HG03521 (cell line): ENCODE results near the gene PUS7.
A peak's percentile ranks its signal among the peaks of the same experiment; 100 is the strongest.
"Not testable (repeated sequence)": the region's sequence is repeated elsewhere in the genome, so short reads cannot be mapped to it uniquely, and the experiment has no call there.

Source experiments
- ATAC-seq: cut with Tn5 transposase; IDR thresholded peaks from one replicate; pipeline ENCODE4 v1.9.1; 2021; ENCODE audit warnings: mild to moderate bottlenecking, moderate library complexity; ENCODE audit not compliant: unreplicated experiment

Gene PUS7

GRCh38 chr7:105521717-105522463, at the start of gene PUS7:
PUS7 (minus strand) TSS chr7:105522271; CDS start chr7:105508512, 13,759 bp downstream.
- ATAC-seq = peak; percentile 91

DNA sequence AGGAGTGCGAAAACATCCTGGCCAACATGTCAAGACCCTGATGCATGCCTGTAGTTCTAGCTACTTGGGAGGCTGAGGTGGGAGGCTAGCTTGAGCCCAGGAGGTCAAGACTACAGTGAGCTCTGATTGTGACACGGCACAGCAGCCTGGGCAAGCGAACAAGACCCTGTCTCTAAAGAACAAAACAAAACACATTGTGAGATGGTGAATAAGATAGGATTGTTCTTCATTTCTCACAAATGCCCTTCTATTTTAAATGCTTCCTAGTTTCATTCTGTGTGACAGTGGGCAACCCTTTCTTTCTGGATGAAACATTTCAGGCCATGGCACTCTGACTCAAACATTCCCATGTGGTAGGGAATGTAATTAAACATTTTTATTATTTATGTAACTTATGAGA, 45.8 kb upstream of the PUS7 start:
- ATAC-seq = no peak

- no peak for ATAC-seq
Observed at GRCh38 chr7:105567024-105567423, 45.0 kb upstream of the PUS7 start.

DNA sequence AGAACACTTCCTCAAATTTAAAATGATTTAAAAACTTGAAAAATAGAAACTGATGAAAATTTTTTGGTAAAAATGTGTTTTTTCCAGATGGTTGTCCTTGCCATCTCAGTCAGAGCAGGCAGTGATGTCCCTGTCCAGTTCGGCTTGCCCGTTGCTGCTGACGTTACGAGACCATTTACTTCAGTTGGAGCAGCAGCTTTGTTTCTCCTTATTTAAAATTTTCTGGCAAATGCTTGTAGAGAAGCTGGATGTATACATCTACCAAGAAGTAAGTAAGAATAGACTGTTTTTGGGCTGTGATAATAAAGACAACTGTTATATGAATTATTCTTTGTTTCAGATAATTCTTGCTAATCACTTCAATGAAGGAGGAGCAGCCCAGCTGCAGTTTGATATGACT, 43.1 kb upstream of the PUS7 start:
- no peak for ATAC-seq

DNA sequence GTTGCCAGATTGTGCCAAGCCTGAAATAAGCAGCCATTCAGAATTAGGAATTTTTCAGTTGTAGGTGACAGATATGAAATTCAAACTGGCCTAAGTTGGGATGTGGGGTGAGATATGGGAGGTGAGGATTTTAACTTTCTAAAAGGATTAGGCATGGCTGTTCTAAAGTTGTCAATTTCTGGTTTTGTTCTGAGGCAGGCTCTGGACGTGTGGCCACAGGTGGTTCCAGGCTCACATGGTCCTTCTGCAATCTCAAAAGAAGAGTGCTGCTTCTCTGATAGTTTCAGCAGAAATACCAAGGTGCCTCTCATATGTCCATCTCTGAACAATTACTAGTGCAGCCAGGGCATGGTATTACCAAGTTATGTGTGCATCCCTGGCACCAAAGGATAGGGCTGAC, 37.9 kb upstream of the PUS7 start:
- no peak for ATAC-seq

- no peak for ATAC-seq
Observed at GRCh38 chr7:105538339-105538738, 16.3 kb upstream of the PUS7 start.

DNA sequence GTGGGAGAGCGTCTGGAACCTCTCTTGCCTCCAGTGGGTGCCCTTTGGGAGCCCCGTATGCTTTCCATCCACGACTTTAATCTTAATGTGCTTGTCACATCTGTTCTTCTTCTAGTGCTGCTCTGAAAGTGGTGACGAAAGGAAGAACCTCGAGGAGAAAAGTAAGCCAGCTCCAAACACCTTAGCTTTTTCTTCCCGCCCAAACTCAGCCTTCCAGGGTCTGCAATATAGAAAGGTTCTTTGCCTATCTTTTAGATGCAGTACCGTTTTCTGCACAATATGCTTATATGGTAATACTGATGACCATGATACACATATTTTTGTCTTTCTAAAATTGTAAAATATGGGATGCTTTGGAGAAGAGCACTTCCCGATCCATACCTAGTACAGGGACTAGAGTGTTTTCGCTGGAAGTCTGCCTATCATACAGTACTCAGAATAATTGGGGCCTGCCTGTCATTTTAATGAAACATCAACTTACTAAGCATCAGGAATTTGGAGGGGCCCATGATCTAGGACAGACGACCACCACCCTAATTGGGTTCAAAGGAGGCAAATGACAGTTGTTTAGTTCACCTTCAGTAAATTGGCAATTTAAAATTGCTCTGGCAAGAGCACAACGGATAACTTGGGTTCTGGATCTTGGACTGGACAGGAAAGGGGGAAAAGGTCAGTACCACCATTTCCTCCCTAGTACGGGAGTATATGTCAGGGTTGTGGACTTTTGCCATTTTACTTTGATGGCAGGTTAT, 10.8 kb upstream of the PUS7 start:
- no peak for ATAC-seq

DNA sequence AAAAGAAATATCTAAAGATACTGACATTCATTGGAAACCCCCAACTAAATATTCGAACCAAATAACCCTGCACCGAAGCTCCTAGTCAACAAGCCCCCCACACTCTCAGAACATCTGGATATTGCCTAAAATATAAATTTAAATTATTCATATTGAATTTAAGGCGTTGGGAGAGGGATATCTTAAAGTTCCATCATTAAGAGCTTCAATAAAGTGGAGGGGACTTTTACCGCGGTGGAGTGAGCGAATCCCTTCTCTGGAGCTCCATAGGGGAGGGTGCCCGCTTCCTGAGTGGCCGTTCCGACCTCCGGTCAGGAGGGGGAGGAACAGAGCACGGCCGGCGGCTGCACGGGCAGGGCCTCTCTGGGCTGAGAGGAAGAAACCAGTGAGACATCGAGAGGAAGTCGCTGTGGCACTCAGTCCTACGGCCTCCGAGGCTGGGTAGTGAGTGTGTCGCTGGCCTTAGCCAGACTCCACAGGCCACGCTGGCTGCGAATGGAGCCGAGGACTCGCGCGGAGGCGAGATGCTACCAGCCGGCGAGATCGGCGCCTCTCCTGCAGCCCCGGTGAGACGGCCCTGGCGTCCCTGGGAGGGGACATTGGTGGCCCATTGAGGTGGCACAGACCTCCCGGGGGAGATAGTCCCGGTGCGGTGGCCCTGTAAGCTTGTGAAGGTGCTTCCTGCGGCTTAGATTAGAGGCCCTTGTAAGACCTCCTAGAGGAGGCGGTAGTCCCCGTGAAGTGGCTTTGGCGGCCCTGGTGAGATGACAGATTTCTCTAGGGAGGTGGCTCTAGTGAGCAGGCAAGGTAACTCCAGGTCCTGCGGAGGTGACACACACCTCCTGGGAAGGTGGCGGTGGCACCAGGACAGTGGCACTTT, 10.0 kb upstream of the PUS7 start, which contains the start of gene RINT1:
RINT1 (plus strand) TSS at position 410 of the 880 bp plus-strand sequence; CDS start at position 525, 115 bp downstream.
- ATAC-seq = peak; percentile 94

- ATAC-seq = no peak
Observed at GRCh38 chr7:105530546-105530945, 8.5 kb upstream of the PUS7 start.

- no peak for ATAC-seq
Observed at GRCh38 chr7:105530126-105530525, 8.1 kb upstream of the PUS7 start.

DNA sequence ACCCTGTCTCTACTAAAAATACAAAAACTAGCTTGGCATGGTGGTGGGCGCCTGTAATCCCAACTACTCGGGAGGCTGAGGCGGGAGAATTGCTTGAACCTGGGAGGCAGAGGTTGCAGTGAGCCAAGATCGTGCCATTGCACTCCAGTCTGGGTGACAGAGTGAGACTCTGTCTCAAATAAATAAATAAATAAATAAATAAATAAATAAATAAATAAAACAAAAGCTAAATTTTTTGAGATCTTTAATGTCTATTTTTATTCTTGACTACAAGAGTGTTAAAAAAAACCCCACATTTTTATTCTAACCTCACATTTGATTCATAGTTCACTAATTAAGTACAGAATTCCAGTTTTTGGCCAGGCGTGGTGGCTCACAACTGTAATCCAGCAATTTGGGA, 5.7 kb upstream of the PUS7 start:
- not testable (repeated sequence) for ATAC-seq

DNA sequence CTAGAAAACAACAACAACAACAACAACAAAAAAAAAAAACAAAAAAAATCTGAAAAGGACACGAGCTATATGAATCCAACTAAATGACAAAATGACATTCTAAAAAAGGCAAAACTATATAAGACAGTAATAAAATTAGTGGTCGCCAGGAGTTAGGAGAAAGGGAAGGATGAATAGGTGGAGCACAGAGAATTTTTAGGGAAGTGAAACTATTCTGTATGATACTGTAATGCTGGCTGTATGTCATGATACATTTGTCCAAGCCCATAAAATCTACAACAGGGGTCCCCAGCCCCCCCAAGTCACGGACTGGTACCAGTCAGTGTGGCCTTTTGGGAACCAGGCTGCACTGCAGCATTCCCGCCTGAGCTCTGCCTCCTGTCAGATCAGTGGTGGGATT, 2.8 kb upstream of the PUS7 start:
- ATAC-seq = no peak

- ATAC-seq = not testable (repeated sequence)
Observed at GRCh38 chr7:105524423-105524822, 2.4 kb upstream of the PUS7 start.

GRCh38 chr7:105521027-105521716, 899 bp downstream of the PUS7 start:
- ATAC-seq = peak; percentile 28

DNA sequence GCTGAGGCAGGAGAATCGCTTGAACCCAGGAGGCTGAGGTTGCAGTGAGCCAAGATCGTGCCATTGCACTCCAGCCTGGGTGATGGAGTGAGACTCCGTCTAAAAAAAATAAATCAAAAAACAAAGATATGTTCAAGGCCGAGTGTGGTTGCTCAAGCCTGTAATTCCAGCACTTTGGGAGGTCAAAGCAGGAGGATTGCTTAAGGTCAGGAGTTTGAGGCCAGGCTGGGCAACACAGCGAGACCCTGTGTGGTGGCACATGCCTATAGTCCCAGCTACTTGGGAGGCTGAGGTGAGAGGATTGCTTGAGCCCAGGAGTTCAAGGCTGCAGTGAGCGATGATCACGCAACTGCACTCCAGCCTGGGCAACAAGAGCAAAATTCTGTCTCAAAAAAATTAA, 1.5 kb downstream of the PUS7 start:
- ATAC-seq = not testable (repeated sequence)

- ATAC-seq = no peak
Observed at GRCh38 chr7:105519353-105519752, 2.7 kb downstream of the PUS7 start.

- ATAC-seq = not testable (repeated sequence)
Observed at GRCh38 chr7:105515610-105516009, 6.5 kb downstream of the PUS7 start.

DNA sequence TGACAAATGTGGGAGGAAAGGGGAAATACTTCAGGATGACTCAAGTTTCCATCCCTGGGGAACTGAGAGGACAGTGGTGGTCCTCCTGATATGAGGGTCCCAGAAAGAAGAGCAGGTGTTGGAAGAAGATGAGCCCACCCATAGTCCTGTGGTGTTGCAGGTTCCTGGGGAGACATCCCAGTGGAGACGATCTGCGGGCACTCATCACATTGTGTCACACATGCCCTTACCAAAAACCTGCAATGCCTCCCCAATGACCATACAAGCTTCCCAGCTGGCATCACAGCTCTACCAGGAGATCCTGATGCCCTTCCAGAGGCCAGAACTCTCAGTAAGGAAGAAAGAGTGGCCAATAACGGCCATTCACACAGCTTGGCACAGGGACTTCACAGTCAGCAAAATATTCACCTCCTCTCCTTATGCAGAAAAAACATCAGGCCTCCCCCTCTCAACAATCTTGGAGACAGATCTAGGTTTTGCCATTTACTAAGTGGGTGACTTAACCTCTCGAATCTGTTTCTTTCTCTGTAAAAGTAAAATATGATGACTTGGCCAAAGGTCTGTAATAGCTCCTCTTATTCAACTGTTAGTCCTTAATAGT, 9.0 kb downstream of the PUS7 start:
- ATAC-seq = no peak

DNA sequence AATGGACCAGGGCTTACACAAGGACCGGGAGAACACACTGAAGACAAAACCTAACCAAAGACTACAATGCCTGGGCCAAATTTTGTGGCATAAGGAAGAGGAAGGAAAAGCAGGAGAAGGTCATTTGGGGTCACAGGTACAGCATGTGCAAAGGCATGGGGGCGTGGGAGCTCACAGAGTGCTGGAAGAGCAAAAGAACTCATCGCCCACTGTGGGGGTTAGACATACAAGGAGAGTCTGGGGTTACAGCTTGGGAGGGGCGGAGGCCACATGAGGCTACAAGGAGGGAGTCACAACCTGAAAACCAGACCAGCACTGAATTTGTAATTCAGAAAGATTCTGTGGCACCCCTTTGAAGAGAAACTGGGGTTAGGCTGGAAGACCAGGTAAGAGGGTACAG, 9.7 kb downstream of the PUS7 start:
- no peak for ATAC-seq

DNA sequence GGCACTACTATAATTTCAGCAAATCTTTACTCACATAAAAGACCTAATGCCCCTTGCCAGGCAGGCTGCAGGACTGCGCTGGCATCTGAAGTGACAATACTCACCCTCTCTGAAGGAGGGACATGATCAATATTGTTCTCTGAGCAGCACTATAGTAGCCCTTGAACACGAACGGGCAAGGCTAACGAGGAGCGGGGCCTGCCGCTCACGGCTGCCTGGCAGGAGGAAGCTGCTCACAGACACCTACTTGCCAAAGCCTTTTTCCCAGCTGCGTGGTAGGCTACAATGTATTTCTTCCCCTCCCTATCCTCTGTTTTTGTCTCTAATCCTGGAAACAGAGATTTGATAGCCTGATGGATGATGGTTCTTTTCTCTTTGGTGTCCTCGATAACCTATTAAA, 19.9 kb downstream of the PUS7 start:
- ATAC-seq = no peak
